ENCODE data around the gene ODAM.
"Not testable (repeated sequence)": the region's sequence is repeated elsewhere in the genome, so short reads cannot be mapped to it uniquely, and the experiment has no call there.

ODAM gene

DNA sequence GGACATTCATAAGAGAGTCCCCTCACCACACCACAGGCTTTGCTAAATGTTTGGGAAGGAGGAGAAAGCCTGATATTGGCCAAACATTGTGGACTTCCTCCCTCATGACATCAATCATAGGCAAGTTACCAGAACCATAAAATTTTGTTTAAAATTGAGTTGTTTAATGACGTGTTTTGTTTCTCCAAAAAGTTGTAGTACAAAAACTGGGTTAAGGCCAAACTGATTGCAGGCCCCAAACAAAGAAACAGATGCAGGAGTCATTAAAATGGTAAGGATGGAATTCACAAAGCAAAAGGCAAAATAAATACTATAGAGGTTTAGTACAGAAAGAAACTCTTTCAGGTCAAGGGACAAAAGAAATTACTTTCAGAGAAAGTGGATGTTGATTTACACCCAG lies 3.9 kb upstream of the ODAM start:
- TF ChIP-seq, protein P1, sequence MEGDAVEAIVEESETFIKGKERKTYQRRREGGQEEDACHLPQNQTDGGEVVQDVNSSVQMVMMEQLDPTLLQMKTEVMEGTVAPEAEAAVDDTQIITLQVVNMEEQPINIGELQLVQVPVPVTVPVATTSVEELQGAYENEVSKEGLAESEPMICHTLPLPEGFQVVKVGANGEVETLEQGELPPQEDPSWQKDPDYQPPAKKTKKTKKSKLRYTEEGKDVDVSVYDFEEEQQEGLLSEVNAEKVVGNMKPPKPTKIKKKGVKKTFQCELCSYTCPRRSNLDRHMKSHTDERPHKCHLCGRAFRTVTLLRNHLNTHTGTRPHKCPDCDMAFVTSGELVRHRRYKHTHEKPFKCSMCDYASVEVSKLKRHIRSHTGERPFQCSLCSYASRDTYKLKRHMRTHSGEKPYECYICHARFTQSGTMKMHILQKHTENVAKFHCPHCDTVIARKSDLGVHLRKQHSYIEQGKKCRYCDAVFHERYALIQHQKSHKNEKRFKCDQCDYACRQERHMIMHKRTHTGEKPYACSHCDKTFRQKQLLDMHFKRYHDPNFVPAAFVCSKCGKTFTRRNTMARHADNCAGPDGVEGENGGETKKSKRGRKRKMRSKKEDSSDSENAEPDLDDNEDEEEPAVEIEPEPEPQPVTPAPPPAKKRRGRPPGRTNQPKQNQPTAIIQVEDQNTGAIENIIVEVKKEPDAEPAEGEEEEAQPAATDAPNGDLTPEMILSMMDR (IDR thresholded peaks at IDR 0.05): no peak
- no peak for TF ChIP-seq ZFX (IDR thresholded peaks at IDR 0.05; ENCODE audit: borderline replicate concordance)
- H3K27ac ChIP-seq: no peak overlapping the region

DNA sequence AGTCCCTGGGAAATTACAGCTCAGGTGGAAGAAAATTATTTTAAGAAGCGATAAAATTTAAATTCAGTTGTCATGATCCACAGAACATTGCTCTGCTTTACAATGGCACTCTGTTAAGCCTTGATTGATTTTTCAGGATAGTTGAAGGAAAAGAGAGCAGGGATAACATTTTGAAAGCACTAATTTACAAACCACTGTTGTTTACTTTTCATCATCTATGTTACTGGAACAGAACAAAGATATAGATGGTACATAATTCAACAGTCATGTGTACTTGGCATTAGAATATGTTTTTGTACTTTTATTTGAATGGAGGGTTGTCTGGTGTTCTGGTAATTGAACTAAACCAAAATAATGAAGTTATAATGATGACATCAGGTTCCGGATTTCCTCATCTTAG lies 2.6 kb upstream of the ODAM start:
- TF ChIP-seq ZFX (IDR thresholded peaks at IDR 0.05; ENCODE audit: borderline replicate concordance): no peak
- TF ChIP-seq, protein P1 (IDR thresholded peaks at IDR 0.05): no peak
- no peak overlapping the region for H3K27ac ChIP-seq

DNA sequence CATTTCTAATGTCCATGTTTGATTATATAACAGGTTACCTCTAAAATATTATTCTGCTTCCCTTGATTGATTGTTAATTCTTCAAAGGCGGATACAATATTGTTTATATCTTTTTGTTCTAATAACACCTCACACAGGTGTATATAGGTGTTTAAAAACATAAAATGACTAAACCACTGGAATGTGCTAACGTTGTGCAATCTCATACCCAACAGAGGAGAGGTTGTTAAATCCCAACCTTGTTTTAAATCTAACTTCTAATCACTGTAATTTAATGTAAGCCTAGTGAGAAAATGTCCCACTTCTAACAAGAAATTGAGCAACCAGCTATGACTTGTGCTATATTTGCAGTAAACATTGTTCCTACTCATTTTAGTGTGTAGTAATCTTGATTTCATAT lies 1.3 kb downstream of the ODAM start:
- TF ChIP-seq ZFX (IDR thresholded peaks at IDR 0.05; ENCODE audit: borderline replicate concordance): no peak
- TF ChIP-seq, protein P1 (IDR thresholded peaks at IDR 0.05): no peak
- H3K27ac ChIP-seq: no peak overlapping the region

DNA sequence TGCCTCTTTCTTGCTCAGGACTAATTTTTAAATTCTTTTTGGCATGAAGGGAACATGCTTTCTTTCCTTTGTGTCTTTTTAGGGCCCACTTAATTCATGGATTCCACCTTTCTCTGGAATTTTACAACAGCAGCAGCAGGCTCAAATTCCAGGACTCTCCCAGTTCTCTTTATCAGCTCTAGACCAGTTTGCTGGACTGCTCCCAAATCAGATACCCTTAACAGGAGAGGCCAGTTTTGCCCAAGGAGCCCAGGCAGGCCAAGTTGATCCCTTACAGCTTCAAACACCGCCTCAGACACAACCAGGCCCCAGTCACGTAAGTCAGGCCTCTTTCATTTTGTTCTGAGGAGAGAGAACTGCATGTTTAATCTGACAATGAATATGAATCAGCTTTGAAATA lies 2.3 kb downstream of the ODAM start:
- H3K27ac ChIP-seq: no peak overlapping the region
- no peak for TF ChIP-seq ZFX (IDR thresholded peaks at IDR 0.05; ENCODE audit: borderline replicate concordance)
- TF ChIP-seq, protein P1 (IDR thresholded peaks at IDR 0.05): no peak

DNA sequence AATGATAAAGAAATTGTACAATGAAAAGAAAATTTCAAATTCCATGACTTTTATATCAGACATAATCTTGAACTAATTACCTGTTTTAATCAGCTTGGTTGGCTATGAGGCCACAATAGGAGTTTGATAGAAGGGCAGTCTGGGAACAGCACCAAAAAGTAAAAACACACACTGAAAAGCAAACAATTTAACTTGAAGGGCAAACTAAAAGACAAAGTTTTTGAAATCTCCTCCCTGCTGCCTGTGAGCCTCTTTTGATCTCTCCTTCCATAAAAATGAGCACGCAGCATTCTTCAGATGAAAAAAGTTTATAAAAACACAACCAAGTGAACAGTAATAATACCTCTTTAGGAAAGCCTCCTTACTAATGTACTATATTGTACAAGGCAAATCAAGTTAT lies 8.1 kb downstream of the ODAM start:
- H3K27ac ChIP-seq: no peak overlapping the region
- TF ChIP-seq ZFX (IDR thresholded peaks at IDR 0.05; ENCODE audit: borderline replicate concordance): no peak
- TF ChIP-seq, protein P1 (IDR thresholded peaks at IDR 0.05): no peak

DNA sequence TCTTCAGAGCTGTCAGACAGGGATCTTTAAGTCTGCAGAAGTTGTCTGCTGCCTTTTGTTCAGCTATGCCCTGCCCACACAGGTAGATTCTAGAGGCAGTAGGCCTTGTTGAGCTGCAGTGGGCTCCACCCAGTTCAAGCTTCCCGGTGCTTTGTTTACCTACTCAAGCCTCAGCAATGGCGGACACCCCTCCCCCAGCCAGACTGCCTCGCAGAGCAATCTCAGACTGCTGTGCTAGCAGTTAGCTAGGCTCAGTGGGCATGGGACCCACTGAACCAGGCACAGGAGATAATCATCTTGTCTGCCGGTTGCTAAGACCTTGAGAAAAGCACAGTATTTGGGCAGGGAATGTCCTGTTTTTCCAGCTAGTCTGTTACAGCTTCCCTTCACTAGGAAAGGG lies 17.2 kb downstream of the ODAM start:
- not testable (repeated sequence) for H3K27ac ChIP-seq

DNA sequence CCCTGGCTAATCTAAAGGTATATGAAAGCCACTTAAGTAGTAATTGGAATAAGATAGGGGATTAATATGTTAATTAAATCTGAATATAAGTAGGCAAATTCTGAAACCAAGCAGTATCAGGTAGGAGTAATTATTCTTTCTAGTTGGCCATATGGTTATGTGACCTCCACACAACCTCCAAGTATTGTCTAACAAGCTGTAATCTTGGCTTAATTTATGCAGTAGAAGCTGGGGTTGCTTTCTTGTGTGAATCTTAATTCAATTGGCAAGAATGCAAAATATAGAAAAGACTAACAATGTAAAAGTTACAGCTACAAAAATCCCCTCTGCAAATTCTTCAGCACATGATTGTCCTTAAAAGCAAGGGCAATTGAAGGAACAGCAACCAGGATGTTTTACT lies 20.6 kb downstream of the ODAM start:
- not testable (repeated sequence) for H3K27ac ChIP-seq

DNA sequence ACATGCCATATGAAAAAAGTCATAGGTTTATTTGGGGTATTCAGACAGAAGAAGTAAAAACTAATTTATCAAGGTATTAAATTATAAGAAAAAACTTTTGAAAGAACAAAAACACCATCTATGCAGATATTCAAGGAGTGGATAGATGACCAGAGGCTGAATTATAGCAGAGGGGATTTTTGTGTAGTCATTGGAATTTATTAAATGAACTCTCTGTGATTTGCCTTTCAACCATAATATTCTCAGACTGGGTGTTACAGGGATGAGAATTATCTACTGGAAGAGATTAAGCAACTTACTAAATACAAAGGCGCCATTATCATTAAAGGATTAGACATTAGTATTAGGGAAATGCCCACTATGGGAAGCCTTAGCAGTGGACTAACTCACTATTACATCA lies 21.0 kb downstream of the ODAM start:
- H3K27ac ChIP-seq: not testable (repeated sequence)

DNA sequence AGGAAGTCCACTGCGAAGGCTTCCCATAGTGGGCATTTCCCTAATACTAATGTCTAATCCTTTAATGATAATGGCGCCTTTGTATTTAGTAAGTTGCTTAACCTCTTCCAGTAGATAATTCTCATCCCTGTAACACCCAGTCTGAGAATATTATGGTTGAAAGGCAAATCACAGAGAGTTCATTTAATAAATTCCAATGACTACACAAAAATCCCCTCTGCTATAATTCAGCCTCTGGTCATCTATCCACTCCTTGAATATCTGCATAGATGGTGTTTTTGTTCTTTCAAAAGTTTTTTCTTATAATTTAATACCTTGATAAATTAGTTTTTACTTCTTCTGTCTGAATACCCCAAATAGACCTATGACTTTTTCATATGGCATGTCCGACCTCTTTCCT lies 25.9 kb downstream of the ODAM start:
- H3K27ac ChIP-seq: not testable (repeated sequence)

DNA sequence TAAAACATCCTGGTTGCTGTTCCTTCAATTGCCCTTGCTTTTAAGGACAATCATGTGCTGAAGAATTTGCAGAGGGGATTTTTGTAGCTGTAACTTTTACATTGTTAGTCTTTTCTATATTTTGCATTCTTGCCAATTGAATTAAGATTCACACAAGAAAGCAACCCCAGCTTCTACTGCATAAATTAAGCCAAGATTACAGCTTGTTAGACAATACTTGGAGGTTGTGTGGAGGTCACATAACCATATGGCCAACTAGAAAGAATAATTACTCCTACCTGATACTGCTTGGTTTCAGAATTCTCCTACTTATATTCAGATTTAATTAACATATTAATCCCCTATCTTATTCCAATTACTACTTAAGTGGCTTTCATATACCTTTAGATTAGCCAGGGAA lies 26.3 kb downstream of the ODAM start:
- H3K27ac ChIP-seq: not testable (repeated sequence)
